Measurements from ENCODE around the gene URB2.

The URB2 gene

GRCh38 chr1:229672246-229672645, 46.2 kb downstream of the URB2 start:
- H3K27ac ChIP-seq: no peak overlapping the region
- TF ChIP-seq CTCF (conservative IDR thresholded peaks at IDR 0.05): no peak

GRCh38 chr1:229674042-229674441, 48.0 kb downstream of the URB2 start:
- TF ChIP-seq CTCF (conservative IDR thresholded peaks at IDR 0.05): no peak
- H3K27ac ChIP-seq: no peak overlapping the region

- H3K27ac ChIP-seq: no peak overlapping the region
- TF ChIP-seq CTCF (conservative IDR thresholded peaks at IDR 0.05): no peak
Observed at GRCh38 chr1:229675396-229675795, 49.3 kb downstream of the URB2 start.

- H3K27ac ChIP-seq: no peak overlapping the region
- no peak for TF ChIP-seq CTCF (conservative IDR thresholded peaks at IDR 0.05)
Observed at GRCh38 chr1:229685149-229685548, 59.1 kb downstream of the URB2 start.

- TF ChIP-seq CTCF (conservative IDR thresholded peaks at IDR 0.05): no peak
- no peak overlapping the region for H3K27ac ChIP-seq
Observed at GRCh38 chr1:229689273-229689672, 63.2 kb downstream of the URB2 start.

- no peak for TF ChIP-seq CTCF (conservative IDR thresholded peaks at IDR 0.05)
- H3K27ac ChIP-seq: no peak overlapping the region
Observed at GRCh38 chr1:229689904-229690303, 63.9 kb downstream of the URB2 start.

- TF ChIP-seq CTCF (conservative IDR thresholded peaks at IDR 0.05): no peak
- no peak overlapping the region for H3K27ac ChIP-seq
Observed at GRCh38 chr1:229690662-229691061, 64.6 kb downstream of the URB2 start.

GRCh38 chr1:229691362-229691761, 65.3 kb downstream of the URB2 start:
- no peak overlapping the region for H3K27ac ChIP-seq
- TF ChIP-seq CTCF (conservative IDR thresholded peaks at IDR 0.05): no peak
